ENCODE measurements around the gene CAMK2N1.
"Not testable (repeated sequence)": the region's sequence is repeated elsewhere in the genome, so short reads cannot be mapped to it uniquely, and the experiment has no call there.

Gene CAMK2N1

GRCh38 chr1:20485527-20486456 lies at the start of gene CAMK2N1:
Gene CAMK2N1, minus strand, starts transcription at chr1:20486210. Its CDS starts 831 bp downstream, at chr1:20485379.
- peak; percentile 61 for DNase-seq

DNA sequence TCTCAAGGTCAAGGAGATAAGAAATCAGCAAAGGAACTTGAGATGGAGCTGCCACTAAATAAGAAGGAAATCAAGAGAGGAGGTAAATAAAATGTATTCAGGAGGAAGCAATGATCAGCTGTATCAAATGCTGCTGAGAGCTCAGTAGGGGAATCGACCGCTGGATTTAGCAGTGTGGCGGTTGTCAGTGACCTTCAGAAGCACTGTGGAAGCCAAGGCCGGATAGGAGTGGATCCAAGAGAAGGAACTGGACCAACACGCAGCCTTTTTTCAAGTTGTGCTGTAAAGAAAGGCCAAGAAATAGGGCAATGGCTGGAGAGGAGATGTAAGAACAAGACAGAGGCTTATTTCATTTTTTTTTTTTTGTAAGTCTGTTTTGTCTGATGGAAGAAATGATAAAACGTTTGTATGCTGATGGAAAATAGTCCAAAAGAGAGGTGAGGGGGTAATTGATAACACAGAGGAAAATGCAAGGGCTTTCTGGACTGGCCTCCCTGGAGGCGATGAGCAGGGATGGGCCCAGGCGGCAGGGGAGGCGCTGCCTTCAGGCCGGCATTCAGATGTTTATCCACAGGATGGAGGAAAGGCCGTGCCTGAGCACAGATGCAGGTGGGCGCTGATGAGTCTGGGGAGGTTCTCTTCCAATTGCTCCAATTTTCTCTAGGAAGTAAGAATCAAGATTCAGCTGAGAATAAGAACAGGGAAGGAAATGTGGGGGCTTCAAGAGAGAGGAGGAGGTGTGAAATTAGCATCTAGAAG lies 48.8 kb upstream of the CAMK2N1 start:
- DNase-seq = no peak

GRCh38 chr1:20533635-20534034 lies 47.6 kb upstream of the CAMK2N1 start:
- DNase-seq = no peak

- DNase-seq = no peak
Observed at GRCh38 chr1:20530901-20531300, 44.9 kb upstream of the CAMK2N1 start.

- DNase-seq = no peak
Observed at GRCh38 chr1:20530306-20530705, 44.3 kb upstream of the CAMK2N1 start.

GRCh38 chr1:20528221-20528620 lies 42.2 kb upstream of the CAMK2N1 start:
- DNase-seq = no peak

- DNase-seq = no peak
Observed at GRCh38 chr1:20526267-20526666, 40.3 kb upstream of the CAMK2N1 start.

DNA sequence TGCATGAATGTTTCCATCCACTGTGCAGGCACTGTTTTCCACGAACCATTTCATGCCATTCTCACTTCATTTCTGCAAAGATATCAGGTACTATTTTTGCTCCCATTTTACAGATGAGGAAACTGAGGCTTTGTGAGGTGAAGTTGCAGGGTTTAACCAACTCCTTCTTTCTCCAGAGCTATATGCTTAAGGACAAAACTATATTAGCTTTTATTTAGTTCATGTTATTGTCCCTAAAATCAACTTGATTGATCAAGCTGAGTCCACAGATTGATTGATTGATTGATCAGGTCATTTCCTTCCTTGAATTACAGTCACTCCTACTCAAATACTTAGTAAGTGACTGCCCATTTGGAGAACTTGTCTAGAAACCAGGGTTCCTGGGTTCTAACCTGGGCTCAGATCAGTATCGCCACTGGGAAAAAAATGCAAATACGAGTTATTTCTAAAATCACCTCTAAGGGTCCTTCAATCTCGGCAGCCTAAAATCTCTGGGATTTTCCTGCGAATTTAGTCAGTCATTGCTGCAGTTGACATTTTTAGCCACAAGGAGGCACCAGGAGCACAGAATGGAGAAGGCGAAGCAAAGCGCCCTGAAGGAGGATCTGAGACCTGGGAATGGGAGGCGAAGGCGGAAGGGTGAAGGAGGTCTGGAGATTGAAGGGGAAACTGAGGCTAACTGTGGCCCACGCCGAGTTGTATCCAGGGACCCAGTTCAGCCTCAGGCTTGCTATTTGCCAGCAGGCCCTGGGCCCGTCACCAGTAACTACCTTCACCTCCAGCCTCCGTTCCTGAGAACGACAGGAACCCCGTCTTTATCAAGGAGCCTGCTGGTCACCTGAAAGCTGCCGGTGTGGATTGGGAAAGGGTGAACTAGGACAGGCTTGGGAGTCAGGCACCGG lies 36.2 kb upstream of the CAMK2N1 start:
- DNase-seq = peak; percentile 56

- not testable (repeated sequence) for DNase-seq
Observed at GRCh38 chr1:20519609-20520262, 33.7 kb upstream of the CAMK2N1 start.

- no peak for DNase-seq
Observed at GRCh38 chr1:20511518-20512428, 25.8 kb upstream of the CAMK2N1 start.

GRCh38 chr1:20508411-20508771 lies 22.4 kb upstream of the CAMK2N1 start:
- DNase-seq = no peak

DNA sequence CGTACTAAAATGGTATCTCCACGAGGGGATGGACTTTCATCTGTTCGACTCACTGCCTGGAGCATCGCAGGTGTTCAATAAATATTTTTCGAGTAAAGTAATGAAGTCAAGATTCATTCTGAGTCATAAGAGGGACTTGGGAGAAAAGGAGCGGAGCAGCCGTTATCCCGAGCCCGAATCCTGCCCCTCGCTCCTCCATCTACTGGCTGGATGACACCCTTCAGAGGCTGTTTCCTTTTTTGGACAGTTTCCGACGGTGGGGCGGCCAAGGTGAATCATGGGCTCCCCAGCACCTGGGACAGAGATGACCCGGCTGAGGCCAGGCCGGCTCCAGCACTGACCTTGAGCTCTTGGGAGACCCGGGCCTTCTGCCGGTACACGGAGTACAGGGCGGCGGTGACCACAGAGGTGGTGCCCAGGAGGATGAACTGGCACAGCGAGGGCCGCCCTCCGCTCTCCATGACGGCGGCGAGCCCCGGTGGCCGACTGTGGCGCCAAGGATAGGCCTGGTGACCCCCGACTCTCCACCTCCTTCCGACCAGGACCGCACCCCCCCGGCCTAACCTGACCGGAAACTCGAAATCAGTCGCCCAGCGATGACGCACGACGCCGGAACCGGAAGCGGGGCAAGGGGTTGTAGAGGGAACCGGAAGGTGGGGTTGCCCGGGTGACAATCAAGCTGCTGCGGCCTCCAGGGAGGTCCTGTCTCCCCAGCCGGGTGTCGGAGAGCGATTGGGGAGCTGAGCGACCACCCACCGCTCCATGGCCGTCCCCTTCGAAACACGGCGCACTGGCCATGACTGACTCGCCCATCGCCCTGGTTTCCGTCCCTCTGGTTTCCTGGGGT lies 21.8 kb upstream of the CAMK2N1 start, which contains the start of gene MUL1:
Gene MUL1, minus strand, starts transcription at position 588 of the 847 bp plus-strand sequence. Its CDS starts 127 bp downstream, at position 461.
- DNase-seq = peak; percentile 95

GRCh38 chr1:20507248-20507563 lies 21.2 kb upstream of the CAMK2N1 start:
- no peak for DNase-seq

- no peak for DNase-seq
Observed at GRCh38 chr1:20505488-20505887, 19.5 kb upstream of the CAMK2N1 start.

DNA sequence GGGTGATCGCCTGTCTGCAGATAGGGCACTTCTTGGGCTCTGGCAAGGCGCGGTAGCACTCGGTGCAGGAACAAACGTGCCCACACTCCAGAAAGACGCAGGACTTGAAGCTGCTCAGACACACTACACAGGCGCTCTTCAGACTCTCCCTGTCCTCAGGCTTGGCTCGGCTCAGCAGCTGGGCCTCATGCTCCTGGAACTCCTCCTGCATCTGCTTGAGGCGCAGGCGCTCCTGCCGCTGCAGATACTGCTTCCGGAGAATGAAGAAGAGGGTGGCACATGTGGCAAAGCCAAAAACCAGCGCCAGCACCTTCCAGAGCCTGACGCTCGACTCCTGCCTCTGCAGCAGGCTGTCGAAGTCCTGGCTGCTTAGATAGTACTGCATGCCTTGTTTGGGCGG lies 14.7 kb upstream of the CAMK2N1 start:
- DNase-seq = no peak

DNA sequence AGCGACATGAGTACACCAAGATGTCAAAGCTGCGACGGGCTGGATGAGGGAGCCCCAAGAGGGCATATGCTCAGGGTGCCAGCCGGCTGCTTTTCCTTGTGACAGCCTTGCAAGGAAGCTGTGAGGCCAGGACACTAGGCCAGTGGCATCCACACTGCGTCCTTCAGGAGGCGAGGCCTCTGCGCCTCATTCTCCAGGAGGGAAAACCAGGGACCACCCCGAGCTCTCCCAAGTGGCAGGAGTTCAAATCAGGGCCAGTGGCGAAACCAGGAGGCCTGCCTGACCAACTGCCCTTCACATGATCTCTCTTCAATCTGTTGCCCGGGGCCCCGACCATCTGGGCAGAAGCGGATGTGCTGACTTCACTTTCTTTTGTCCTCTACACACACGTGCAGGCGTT lies 13.7 kb upstream of the CAMK2N1 start:
- no peak for DNase-seq

DNA sequence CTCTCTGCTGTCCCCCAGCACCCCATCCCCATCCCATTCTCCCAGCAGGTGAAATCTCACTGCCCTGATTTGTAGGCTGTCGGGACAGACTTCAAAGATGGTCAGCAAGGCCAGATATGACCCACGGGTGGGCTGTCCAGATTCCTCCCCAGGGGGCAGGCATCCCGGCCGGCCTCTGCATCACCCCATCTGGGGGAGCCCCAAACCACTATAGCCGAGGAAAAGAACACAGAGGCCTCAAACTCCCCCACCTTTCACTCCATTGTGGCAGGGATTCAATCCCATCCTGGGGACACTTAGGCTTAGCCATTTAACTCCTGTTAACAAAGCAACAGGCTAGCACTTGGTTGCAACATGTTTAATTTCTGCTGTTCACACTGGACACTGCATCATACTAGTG lies 13.1 kb upstream of the CAMK2N1 start:
- no peak for DNase-seq

DNA sequence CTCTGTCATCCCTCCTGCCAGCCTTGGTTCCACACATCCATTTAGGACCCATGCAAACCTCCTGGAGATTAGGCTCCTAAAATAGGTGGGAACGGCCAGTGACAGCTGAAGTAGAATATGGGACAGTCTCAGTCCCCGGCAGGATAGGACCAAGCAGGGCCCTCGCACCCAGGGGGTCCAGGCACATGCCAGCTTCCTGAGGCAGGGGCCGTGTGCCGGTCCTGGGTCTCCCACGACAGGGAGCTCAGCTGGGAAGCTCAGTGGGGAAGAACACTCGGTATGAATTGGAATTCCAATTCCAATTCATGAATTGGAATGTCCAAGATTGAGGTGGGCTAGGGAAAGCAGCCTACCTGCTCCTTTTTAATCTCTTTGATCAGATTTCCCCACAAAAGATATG lies 12.1 kb upstream of the CAMK2N1 start:
- no peak for DNase-seq

DNA sequence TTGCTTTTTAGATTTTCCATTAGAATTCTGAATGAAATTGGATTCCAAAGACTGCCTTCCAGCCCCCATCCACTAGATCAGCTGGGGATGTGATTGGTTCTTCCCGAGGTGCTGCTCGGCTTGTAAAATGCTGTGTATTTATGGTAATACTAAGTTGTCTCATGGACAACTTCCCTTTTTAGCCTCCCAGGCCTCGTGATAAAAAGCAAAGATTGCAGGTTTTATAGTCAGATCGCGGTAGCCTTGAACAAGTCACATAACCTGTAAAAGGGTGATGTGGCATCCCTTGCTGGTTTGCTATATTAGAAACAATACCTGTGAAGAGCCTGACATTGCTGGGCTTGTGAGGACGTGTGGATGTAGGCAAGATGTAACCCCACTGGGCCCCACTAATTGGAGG lies 11.5 kb upstream of the CAMK2N1 start:
- DNase-seq = no peak

DNA sequence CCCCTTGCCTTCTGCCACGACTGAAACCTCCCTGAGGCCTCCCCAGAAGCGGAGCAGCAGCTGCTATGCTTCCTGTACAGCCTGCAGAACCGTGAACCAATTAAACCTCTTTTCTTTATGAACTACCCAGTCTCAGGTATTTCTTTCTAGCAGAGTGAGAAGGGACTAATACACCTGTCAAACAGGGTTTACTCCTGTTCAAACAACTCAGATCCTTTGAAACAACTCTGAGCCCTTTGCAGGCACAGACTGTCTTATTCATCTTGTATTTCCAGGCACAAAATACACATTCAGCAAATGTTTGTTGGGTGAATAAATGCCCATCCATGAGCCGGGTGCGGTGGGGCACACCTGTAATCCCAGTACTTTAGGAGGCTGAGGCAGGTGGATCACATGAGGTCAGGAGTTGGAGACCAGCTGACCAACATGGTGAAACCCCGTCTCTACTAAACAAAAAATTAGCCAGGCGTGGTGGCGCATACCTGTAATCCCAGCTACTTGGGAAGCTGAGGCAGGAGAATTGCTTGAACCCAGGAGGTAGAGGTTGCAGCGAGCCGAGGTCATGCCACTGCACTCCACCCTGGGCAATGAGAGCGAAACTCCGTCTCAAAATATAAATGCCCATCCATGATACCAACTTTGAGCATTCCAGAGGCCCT lies 10.8 kb upstream of the CAMK2N1 start:
- not testable (repeated sequence) for DNase-seq
